ENCODE data around the gene IFIT3. TPM values are rescaled to one million over a fixed set of nuclear protein-coding genes. Genes with fewer than 3 reads are reported as not detected.

The IFIT3 gene
- total RNA-seq, 1 experiment from 2014 or later, result 1.5 TPM

DNA sequence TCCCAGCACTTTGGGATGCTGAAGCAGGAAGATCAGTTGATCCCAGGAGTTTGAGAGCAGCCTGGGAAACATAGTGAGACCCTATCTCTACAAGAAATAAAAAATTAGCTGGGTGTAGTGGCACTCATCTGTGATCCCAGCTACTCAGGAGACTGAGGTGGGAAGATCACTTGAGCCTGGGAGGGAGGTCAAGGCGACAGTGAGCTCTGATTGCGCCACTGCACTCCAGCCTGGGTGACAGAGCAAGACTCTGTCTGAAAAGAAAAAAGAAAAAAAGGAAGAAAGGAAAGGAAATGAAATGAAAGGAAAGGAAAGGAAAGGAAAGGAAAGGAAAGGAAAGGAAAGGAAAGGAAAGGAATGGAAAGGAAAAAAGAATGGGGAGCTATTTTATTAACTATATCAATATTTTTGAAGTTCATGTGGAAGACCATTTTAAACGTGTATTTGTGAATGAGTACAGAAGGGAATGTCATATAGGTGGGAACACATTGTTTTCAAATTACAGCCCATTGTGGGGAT, 33.0 kb upstream of the IFIT3 start:
- ChIA-PET CTCF (no interaction called here), POLR2A (no interaction called here)

DNA sequence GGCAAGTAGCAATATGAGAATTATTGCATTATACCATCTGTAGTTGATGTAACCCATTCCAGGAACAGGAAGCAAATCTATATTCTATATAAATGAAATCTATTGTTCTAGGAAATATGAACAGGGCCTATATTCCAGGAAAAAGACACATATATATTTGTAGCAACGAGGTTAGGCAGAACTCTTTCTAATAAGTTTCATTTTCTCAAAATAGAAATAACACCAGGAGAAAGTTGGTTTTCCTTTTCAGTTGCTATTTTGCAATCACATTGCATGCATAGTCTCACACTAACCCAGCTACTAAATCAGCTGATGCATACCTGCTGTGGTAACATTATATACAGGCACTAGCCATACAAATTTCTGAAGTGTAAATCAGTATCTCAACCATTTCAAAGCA, 32.2 kb upstream of the IFIT3 start:
- Histone ChIP-seq H3K9me3 (no peaks in the 10 kb centered on the region), H3K4me3 (ENCODE audit: low read depth, low read length) (no peak overlapping the region), H3K4me1 (peaks cover 7% of the 10 kb centered on the region), H3K36me3 (ENCODE audit: control insufficient read depth, insufficient read depth, low read length) (no peaks in the 10 kb centered on the region), H3K27me3 (replicated peaks; ENCODE audit: control insufficient read depth, insufficient read depth, low read length) (no peaks in the 10 kb centered on the region)
- Mint-ChIP-seq H3K36me3 (ENCODE audit: insufficient read depth, unreplicated experiment) (no peaks in the 10 kb centered on the region), H3K9me3 (ENCODE audit: unreplicated experiment) (no peaks in the 10 kb centered on the region), H3K4me1 (ENCODE audit: low read depth, unreplicated experiment) (no peaks in the 10 kb centered on the region), H3K27me3 (ENCODE audit: insufficient read depth, unreplicated experiment) (no peaks in the 10 kb centered on the region), H3K4me3 (ENCODE audit: unreplicated experiment) (no peak overlapping the region), H3K27ac (ENCODE audit: unreplicated experiment) (no peak overlapping the region)
- intact Hi-C loops (cut with micrococcal nuclease; ENCODE audit: unreplicated experiment), result loop anchor here (10.0 kb wide), 1 partner anchor 269 kb away; no protein-coding TSS in a partner anchor
- DNase-seq, result no peak
- CTCF ChIA-PET, result no interaction called here
- BruUV-seq (replicated peaks), result no TSS peak
- TF ChIP-seq, protein P1, sequence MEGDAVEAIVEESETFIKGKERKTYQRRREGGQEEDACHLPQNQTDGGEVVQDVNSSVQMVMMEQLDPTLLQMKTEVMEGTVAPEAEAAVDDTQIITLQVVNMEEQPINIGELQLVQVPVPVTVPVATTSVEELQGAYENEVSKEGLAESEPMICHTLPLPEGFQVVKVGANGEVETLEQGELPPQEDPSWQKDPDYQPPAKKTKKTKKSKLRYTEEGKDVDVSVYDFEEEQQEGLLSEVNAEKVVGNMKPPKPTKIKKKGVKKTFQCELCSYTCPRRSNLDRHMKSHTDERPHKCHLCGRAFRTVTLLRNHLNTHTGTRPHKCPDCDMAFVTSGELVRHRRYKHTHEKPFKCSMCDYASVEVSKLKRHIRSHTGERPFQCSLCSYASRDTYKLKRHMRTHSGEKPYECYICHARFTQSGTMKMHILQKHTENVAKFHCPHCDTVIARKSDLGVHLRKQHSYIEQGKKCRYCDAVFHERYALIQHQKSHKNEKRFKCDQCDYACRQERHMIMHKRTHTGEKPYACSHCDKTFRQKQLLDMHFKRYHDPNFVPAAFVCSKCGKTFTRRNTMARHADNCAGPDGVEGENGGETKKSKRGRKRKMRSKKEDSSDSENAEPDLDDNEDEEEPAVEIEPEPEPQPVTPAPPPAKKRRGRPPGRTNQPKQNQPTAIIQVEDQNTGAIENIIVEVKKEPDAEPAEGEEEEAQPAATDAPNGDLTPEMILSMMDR (IDR thresholded peaks at IDR 0.05; ENCODE audit: insufficient read depth in 1 of 2, low read depth in 1 of 2, low read length in 1 of 2, severe bottlenecking in 1 of 2, unreplicated experiment in 1 of 2), result no peak
- POLR2A ChIA-PET, result no interaction called here

More for the DNA sequence above, 33.0 kb upstream of the IFIT3 start:
- Mint-ChIP-seq H3K9me3 (ENCODE audit: unreplicated experiment) (no peaks in the 10 kb centered on the region), H3K36me3 (ENCODE audit: insufficient read depth, unreplicated experiment) (no peaks in the 10 kb centered on the region), H3K4me1 (ENCODE audit: low read depth, unreplicated experiment) (no peaks in the 10 kb centered on the region), H3K4me3 (ENCODE audit: unreplicated experiment) (no peak overlapping the region), H3K27ac (ENCODE audit: unreplicated experiment) (no peak overlapping the region), H3K27me3 (ENCODE audit: insufficient read depth, unreplicated experiment) (no peaks in the 10 kb centered on the region)
- H3K4me3 ChIP-seq (ENCODE audit: low read depth, low read length), result no peak overlapping the region
- DNase-seq, result no peak
- H3K27me3 ChIP-seq (replicated peaks; ENCODE audit: control insufficient read depth, insufficient read depth, low read length), result no peaks in the 10 kb centered on the region
- no peaks in the 10 kb centered on the region for H3K9me3 ChIP-seq
- peaks cover 7% of the 10 kb centered on the region for H3K4me1 ChIP-seq
- intact Hi-C loops (cut with micrococcal nuclease; ENCODE audit: unreplicated experiment), result loop anchor here (10.0 kb wide), 1 partner anchor 270 kb away; no protein-coding TSS in a partner anchor
- H3K36me3 ChIP-seq (ENCODE audit: control insufficient read depth, insufficient read depth, low read length), result no peaks in the 10 kb centered on the region
- no TSS peak for BruUV-seq (replicated peaks)
- TF ChIP-seq, protein P1 (IDR thresholded peaks at IDR 0.05; ENCODE audit: insufficient read depth in 1 of 2, low read depth in 1 of 2, low read length in 1 of 2, severe bottlenecking in 1 of 2, unreplicated experiment in 1 of 2), result no peak

DNA sequence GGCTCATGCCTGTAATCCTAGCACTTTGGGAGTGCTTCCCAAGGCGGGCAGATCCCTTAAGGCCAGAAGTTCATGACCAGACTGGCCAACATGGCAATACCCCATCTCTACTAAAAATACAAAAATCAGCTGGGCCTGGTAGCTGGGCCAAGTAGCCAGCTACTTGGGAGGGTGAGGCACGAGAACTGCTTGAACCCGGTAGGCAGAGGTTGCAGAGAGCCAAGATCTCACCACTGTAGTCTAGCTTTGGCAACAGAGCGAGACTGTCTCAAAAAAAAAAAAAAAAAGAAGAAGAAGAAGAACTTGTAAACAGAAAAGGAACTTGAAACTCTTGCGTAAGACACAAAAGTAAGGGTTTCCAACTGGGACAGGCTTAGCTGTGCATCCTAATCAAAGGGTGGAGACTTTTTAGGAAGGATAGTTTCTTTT, 31.6 kb upstream of the IFIT3 start:
- TF ChIP-seq, protein P1 (IDR thresholded peaks at IDR 0.05; ENCODE audit: insufficient read depth in 1 of 2, low read depth in 1 of 2, low read length in 1 of 2, severe bottlenecking in 1 of 2, unreplicated experiment in 1 of 2), result no peak
- no TSS peak for BruUV-seq (replicated peaks)
- Mint-ChIP-seq H3K27me3 (ENCODE audit: insufficient read depth, unreplicated experiment) (no peaks in the 10 kb centered on the region), H3K36me3 (ENCODE audit: insufficient read depth, unreplicated experiment) (no peaks in the 10 kb centered on the region), H3K4me1 (ENCODE audit: low read depth, unreplicated experiment) (no peaks in the 10 kb centered on the region), H3K4me3 (ENCODE audit: unreplicated experiment) (no peak overlapping the region), H3K27ac (ENCODE audit: unreplicated experiment) (no peak overlapping the region), H3K9me3 (ENCODE audit: unreplicated experiment) (no peaks in the 10 kb centered on the region)
- H3K27me3 ChIP-seq (replicated peaks; ENCODE audit: control insufficient read depth, insufficient read depth, low read length), result no peaks in the 10 kb centered on the region
- peaks cover 9% of the 10 kb centered on the region for H3K4me1 ChIP-seq
- no peaks in the 10 kb centered on the region for H3K9me3 ChIP-seq
- CTCF ChIA-PET, result no interaction called here
- intact Hi-C loops (cut with micrococcal nuclease; ENCODE audit: unreplicated experiment), result loop anchor here (10.0 kb wide), 1 partner anchor 269 kb away; no protein-coding TSS in a partner anchor
- H3K36me3 ChIP-seq (ENCODE audit: control insufficient read depth, insufficient read depth, low read length), result no peaks in the 10 kb centered on the region
- no peak overlapping the region for H3K4me3 ChIP-seq (ENCODE audit: low read depth, low read length)
- DNase-seq, result no peak
- POLR2A ChIA-PET, result no interaction called here
